Osteoblast (primary cell): ENCODE data around the gene NPEPL1. TPM values are rescaled to one million over a fixed set of nuclear protein-coding genes. Genes with fewer than 3 reads are reported as not detected.
A peak's percentile ranks its signal among the peaks of the same experiment; 100 is the strongest.

Experiments
- DNase-seq: peaks from one replicate; pipeline ENCODE4 v3.0.0; 2011; ENCODE audit warnings: low spot score, mixed read lengths; ENCODE audit not compliant: insufficient read length; ENCODE audit errors: missing footprints
- H2AFZ ChIP-seq: 2 replicates; pipeline ENCODE4 v1.6.0; 2011; ENCODE audit warnings: mild to moderate bottlenecking, low read length
- H3K27ac ChIP-seq: 2 replicates; pipeline ENCODE4 v1.5.1; 2011; ENCODE audit warnings: mild to moderate bottlenecking, low read depth, low read length, moderate library complexity
- H3K27me3 ChIP-seq: 2 replicates; pipeline ENCODE4 v1.6.0; 2012; ENCODE audit warnings: mild to moderate bottlenecking, control low read depth, inconsistent platforms, low read length, moderate library complexity; ENCODE audit not compliant: insufficient read depth
- H3K36me3 ChIP-seq: 2 replicates; pipeline ENCODE4 v1.5.1; 2011; ENCODE audit warnings: mild to moderate bottlenecking, low read length, control low read depth, moderate library complexity; ENCODE audit not compliant: insufficient read depth
- H3K4me1 ChIP-seq: 2 replicates; pipeline ENCODE4 v1.5.1; 2011; ENCODE audit warnings: mild to moderate bottlenecking, low read length, control low read depth, moderate library complexity; ENCODE audit not compliant: insufficient read depth
- H3K4me2 ChIP-seq: 2 replicates; pipeline ENCODE4 v1.6.0; 2011; ENCODE audit warnings: mild to moderate bottlenecking, low read length; ENCODE audit not compliant: insufficient read depth
- H3K4me3 ChIP-seq: fragments of 200-600 bp; sonication (generic); 3 replicates; pipeline ENCODE4 v1.5.1; 2012; ENCODE audit warnings: mild to moderate bottlenecking, low read length, inconsistent platforms; ENCODE audit not compliant: insufficient read depth
- H3K79me2 ChIP-seq: 2 replicates; pipeline ENCODE4 v1.6.0; 2012; ENCODE audit warnings: mild to moderate bottlenecking, low read length, control low read depth, inconsistent platforms; ENCODE audit not compliant: insufficient read depth
- H3K9me3 ChIP-seq: 2 replicates; pipeline ENCODE4 v1.5.1; 2011; ENCODE audit warnings: low read depth, low read length, control low read depth
- H4K20me1 ChIP-seq: 2 replicates; pipeline ENCODE4 v1.6.0; 2012; ENCODE audit warnings: mild to moderate bottlenecking, low read length, control low read depth; ENCODE audit not compliant: insufficient read depth
- total RNA-seq: library from RNA; depleted of rRNA; stranded (reverse); fragments of >200 nt; gene quantifications from 2 replicates; pipeline ENCODE4 v1.2.3, GENCODE V29; 2012
- TF ChIP-seq, protein P1 (sequence below): IDR thresholded peaks from 2 replicates; pipeline ENCODE4 v1.5.1; 2011; ENCODE audit warnings: mild to moderate bottlenecking, low read depth, low read length, moderate library complexity; ENCODE audit errors: extremely low read depth

The NPEPL1 gene
- total RNA-seq, 1 donor = 29.7 TPM

DNA sequence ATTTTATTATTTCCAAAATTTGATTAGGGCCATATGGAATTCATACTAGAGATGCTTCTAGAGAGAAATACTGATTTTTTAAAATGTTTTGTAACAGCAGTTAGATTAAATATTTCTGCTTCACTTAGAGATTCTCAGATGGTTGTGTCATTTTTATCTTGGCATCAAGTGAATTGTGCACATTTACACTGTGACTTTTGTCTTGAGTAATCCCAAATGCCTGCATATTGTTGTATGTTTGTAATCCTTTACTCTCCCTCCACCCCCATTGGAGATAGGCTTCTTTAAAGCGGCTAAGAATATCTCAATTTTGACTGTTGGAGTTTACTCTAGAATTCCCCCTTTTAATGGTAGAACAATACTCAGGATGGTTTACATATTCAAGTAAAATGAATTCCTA lies 22.5 kb upstream of the NPEPL1 start:
- H3K4me2 ChIP-seq = no peak overlapping the region
- H3K4me3 ChIP-seq = no peak overlapping the region
- no peak overlapping the region for H2AFZ ChIP-seq
- peaks cover 4% of the 10 kb centered on the region for H4K20me1 ChIP-seq
- no peaks in the 10 kb centered on the region for H3K27me3 ChIP-seq
- H3K79me2 ChIP-seq = peaks cover 26% of the 10 kb centered on the region
- no peak for DNase-seq
- H3K36me3 ChIP-seq = peaks cover 55% of the 10 kb centered on the region
- H3K27ac ChIP-seq = no peak overlapping the region
- H3K4me1 ChIP-seq = peaks cover 4% of the 10 kb centered on the region
- TF ChIP-seq, protein P1, sequence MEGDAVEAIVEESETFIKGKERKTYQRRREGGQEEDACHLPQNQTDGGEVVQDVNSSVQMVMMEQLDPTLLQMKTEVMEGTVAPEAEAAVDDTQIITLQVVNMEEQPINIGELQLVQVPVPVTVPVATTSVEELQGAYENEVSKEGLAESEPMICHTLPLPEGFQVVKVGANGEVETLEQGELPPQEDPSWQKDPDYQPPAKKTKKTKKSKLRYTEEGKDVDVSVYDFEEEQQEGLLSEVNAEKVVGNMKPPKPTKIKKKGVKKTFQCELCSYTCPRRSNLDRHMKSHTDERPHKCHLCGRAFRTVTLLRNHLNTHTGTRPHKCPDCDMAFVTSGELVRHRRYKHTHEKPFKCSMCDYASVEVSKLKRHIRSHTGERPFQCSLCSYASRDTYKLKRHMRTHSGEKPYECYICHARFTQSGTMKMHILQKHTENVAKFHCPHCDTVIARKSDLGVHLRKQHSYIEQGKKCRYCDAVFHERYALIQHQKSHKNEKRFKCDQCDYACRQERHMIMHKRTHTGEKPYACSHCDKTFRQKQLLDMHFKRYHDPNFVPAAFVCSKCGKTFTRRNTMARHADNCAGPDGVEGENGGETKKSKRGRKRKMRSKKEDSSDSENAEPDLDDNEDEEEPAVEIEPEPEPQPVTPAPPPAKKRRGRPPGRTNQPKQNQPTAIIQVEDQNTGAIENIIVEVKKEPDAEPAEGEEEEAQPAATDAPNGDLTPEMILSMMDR = no peak
- H3K9me3 ChIP-seq = no peaks in the 10 kb centered on the region

DNA sequence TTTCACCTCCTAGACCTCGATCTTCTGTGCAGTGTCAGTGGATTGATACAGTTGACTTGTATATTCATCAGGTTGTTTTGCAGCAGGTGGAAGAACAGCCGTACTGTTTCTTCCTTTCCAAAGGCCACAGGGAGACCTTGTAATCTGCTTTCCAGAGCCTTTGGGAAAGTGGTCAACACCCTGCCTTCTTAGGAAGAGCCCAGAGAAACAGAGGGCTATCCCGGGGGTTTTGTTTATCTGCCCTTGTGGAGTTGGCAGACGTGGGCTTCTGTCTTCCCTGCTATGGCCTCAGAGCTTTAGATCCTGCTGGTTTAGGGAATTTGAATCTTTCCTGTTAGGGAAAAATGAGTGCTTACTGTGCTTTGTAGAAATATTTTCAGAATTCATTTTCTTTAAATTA lies 21.9 kb upstream of the NPEPL1 start:
- no peak for DNase-seq
- Histone ChIP-seq H2AFZ (no peak overlapping the region), H3K9me3 (no peaks in the 10 kb centered on the region), H3K4me3 (no peak overlapping the region), H4K20me1 (peaks cover 2% of the 10 kb centered on the region), H3K27me3 (no peaks in the 10 kb centered on the region), H3K36me3 (peaks cover 60% of the 10 kb centered on the region), H3K4me1 (peaks cover 4% of the 10 kb centered on the region), H3K27ac (no peak overlapping the region), H3K4me2 (no peak overlapping the region), H3K79me2 (peaks cover 20% of the 10 kb centered on the region)
- TF ChIP-seq, protein P1 = no peak

DNA sequence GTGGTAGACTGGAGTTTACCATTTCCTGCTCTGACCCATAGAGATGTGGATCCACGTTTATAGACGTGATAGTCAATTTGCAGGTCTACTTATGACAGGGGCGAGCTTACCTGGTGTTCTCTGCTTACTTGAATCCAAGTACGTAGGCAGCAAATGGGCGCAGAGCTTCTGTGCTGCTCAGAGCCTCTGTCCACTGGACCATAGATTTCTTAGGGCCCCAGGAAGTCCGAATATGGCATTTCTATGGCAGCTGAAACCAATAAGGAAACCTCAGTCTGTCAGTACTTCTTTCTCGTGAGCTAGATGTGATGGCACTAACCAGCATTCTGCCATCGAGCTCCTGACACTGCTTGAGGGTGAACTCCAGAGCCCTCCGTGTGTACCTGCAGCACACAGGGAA lies 19.5 kb upstream of the NPEPL1 start:
- Histone ChIP-seq H3K4me3 (no peak overlapping the region), H4K20me1 (no peaks in the 10 kb centered on the region), H2AFZ (no peak overlapping the region), H3K79me2 (peaks cover 3% of the 10 kb centered on the region), H3K27ac (no peak overlapping the region), H3K4me1 (peaks cover 4% of the 10 kb centered on the region), H3K4me2 (no peak overlapping the region), H3K27me3 (no peaks in the 10 kb centered on the region), H3K9me3 (no peaks in the 10 kb centered on the region), H3K36me3 (peaks cover 70% of the 10 kb centered on the region)
- DNase-seq = peak; percentile 54
- TF ChIP-seq, protein P1 = no peak

DNA sequence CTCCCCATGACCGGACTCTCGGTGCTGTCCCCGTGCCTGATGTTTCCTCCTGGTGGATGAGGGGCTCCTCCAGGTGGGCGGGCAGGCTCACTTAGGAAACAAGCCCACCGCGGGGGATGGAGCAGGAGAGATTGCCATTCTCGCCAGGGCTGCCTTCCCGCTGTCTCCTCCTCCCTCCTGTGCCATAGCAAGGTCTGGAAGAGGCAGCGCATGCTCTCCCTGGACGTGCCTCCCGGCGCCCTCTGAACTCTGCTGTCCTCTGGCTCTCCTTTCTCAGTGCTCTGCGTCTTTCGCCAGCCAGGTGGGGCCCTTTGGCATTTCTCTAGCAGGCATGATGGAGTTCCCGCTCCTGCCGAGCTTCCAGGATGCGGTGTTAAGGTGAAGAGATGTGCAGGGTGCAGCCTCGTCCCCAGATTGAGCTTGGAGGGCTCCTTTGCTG lies 17.4 kb upstream of the NPEPL1 start:
- peak; percentile 57 for DNase-seq
- TF ChIP-seq, protein P1 = no peak
- H3K9me3 ChIP-seq = no peaks in the 10 kb centered on the region
- peaks cover 3% of the 10 kb centered on the region for H3K79me2 ChIP-seq
- no peak overlapping the region for H3K4me2 ChIP-seq
- no peaks in the 10 kb centered on the region for H3K27me3 ChIP-seq
- H3K4me1 ChIP-seq = no peaks in the 10 kb centered on the region
- no peaks in the 10 kb centered on the region for H4K20me1 ChIP-seq
- H2AFZ ChIP-seq = no peak overlapping the region
- peaks cover 76% of the 10 kb centered on the region for H3K36me3 ChIP-seq
- no peak overlapping the region for H3K27ac ChIP-seq
- H3K4me3 ChIP-seq = no peak overlapping the region
